ENCODE results near the gene EBLN1.
A peak's percentile ranks its signal among the peaks of the same experiment; 100 is the strongest.

Gene EBLN1

GRCh38 chr10:22217842-22218241 is at the start of gene EBLN1:
TSS of gene EBLN1 (minus strand) at chr10:22218015. CDS start at chr10:22209983, 8,032 bp downstream.
- no peak for DNase-seq (ENCODE audit: low read depth)

GRCh38 chr10:22265839-22266537 is 48.2 kb upstream of the EBLN1 start:
- no peak for DNase-seq (ENCODE audit: low read depth)

GRCh38 chr10:22263106-22263505 is 45.3 kb upstream of the EBLN1 start:
- no peak for DNase-seq (ENCODE audit: low read depth)

DNA sequence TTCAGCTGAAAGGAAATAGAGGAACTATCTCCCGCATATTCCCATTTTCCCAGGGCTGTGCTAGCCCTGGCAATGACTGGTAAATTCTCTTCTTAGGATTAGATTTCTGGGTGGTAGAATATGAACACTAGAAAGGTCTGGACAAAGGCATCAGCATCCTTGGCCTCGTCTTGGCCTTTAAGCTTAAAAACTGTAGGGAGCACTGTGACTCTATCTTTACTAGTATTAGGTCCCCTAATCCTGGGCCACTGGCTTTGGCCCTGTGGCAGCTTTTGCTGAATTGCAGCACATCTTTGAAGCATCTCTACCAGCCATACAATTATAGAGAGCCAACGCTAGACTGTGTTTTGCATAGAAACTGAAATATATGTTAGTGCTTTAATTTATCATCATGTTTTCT is 41.5 kb upstream of the EBLN1 start:
- no peak for DNase-seq (ENCODE audit: low read depth)

GRCh38 chr10:22258471-22258870 is 40.7 kb upstream of the EBLN1 start:
- DNase-seq (ENCODE audit: low read depth) = no peak

DNA sequence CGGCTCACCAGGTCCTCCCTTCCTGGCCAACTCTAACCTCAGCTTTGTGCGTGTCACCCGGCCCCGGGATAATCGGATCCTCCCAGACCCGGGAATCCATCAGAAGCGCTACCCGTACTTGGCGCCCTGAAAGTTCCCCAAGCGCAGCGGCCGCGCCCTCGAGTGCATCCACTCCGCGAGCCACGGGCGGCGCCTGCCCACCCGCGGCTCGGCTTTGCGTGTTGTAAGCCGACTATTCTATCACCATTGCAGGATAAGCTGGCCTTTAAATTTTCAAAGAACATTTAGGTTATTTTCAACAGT is 35.7 kb upstream of the EBLN1 start:
- no peak for DNase-seq (ENCODE audit: low read depth)

DNA sequence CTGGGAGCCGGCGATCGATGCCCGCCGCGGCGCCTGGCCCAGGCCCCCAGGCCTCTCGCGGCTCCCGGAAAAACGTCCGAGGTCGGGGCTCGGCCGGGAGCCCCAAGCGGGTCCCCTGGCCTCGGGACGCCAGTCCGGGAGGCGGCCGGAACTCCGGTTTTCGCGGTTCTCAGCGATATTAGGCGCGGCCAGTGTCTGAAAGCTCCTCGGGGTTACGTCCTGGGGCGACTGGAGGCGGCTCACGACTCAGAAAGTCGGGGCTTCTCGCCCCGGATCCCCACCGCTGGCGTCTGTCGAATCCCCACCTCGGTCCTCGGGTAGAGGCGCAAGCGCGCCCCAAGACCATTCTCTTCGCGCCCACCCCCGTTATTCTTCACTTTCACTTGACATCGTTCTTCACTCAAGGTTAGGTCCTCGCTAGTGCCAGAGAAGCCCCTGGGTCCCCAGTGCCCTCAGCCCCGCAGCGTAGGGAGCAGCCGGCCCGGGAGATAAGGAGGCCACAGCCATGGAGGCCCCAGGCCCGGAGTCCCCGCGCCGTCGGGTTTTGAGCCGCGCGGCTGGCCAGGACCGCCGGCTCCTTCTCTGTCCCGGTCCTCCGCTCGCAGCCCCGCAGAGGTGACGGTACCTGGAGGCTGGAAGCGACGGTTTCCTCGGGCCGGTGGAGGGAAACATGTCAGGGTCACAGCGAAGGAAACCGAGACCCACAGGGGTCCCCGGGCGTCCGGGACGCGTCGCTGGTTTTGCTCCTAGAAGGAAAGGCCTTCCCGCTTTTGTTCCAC is 35.2 kb upstream of the EBLN1 start:
- DNase-seq (ENCODE audit: low read depth) = no peak

GRCh38 chr10:22252224-22252800 is 34.5 kb upstream of the EBLN1 start:
- no peak for DNase-seq (ENCODE audit: low read depth)

DNA sequence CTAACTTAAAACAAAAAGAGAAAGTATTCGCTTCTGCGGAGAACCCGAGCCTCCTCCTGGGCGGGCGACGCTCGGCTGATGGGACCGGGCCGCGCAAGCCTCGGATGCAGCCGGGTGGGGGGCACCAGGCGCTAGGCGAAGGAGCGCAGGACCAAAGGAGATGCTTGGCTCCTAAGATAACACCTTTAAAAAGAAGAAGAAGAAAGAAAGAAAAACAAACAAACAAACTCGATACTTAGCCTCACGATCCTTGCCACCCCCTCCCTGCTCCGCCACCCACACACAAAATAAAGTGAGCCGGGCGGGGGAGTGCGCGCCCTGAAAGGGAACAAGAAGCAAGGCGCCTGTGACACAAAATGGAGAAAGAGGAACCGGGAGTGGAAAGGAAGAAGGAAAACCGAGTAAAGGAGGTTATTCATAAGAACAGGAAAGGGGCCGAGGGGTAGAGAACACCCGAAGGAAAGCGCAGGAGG is 34.0 kb upstream of the EBLN1 start:
- DNase-seq (ENCODE audit: low read depth) = no peak

- DNase-seq (ENCODE audit: low read depth) = no peak
Measured at GRCh38 chr10:22250897-22251660, 33.3 kb upstream of the EBLN1 start.

GRCh38 chr10:22247636-22248035 is 29.8 kb upstream of the EBLN1 start:
- DNase-seq (ENCODE audit: low read depth) = no peak

GRCh38 chr10:22246680-22247391 is 29.0 kb upstream of the EBLN1 start:
- DNase-seq (ENCODE audit: low read depth) = no peak

- DNase-seq (ENCODE audit: low read depth) = no peak
Measured at GRCh38 chr10:22245567-22245966, 27.8 kb upstream of the EBLN1 start.

GRCh38 chr10:22244855-22245254 is 27.0 kb upstream of the EBLN1 start:
- DNase-seq (ENCODE audit: low read depth) = no peak

- DNase-seq (ENCODE audit: low read depth) = no peak
Measured at GRCh38 chr10:22244001-22244400, 26.2 kb upstream of the EBLN1 start.

DNA sequence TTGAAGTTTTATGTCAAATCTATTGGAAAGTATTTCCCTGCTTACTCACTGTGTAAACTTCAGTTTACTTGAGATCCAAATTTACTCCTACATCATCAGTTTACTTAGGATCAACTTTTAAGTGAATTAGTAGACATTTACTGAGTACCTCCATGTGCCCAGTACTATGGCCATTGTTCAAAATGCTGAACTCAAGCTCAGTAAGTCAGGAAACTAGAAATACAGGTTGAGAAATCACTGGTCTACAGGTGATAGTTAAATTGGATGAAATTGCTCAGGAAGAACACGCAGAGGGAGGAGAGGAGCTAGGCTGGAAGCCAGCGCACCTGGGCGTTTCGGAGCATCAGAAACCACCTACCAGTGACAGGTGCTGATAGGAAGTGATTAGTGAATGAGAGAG is 25.5 kb upstream of the EBLN1 start:
- DNase-seq (ENCODE audit: low read depth) = no peak

DNA sequence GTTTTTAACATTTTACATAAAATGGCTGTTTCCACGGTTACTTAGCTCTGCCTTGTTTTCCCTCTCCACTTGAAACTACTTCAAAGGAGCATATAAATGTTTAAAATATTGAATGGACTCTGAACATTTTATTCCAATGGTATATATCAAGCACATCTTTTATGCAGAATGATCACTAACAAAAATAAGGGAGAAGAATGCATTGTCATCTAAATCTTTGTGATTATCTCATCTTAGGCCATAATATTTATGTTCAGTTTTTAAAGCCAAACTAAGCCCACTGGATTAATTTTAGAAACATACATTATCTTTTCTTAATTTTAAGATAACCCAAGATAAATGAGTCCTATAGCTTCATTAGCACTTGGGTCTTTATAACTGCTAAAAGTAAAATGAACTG is 13.4 kb upstream of the EBLN1 start:
- no peak for DNase-seq (ENCODE audit: low read depth)

- DNase-seq (ENCODE audit: low read depth) = no peak
Measured at GRCh38 chr10:22230158-22230833, 12.5 kb upstream of the EBLN1 start.

DNA sequence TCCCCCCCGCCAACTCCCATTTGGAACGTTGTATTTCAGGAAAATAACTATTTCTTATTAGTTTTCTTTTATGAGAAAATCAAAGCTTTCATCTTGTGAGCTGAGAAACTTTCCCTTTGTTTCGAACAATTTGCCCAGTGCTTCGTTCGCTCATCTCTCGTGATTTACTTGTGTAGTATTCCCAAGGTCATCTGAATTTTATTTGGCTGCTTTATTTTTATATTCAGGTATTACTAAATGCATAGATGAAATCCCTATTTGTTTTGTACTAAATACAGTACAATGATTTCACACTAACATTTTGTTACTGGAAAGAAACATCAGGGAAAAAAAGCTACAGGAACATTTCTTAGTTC is 12.0 kb upstream of the EBLN1 start:
- no peak for DNase-seq (ENCODE audit: low read depth)

DNA sequence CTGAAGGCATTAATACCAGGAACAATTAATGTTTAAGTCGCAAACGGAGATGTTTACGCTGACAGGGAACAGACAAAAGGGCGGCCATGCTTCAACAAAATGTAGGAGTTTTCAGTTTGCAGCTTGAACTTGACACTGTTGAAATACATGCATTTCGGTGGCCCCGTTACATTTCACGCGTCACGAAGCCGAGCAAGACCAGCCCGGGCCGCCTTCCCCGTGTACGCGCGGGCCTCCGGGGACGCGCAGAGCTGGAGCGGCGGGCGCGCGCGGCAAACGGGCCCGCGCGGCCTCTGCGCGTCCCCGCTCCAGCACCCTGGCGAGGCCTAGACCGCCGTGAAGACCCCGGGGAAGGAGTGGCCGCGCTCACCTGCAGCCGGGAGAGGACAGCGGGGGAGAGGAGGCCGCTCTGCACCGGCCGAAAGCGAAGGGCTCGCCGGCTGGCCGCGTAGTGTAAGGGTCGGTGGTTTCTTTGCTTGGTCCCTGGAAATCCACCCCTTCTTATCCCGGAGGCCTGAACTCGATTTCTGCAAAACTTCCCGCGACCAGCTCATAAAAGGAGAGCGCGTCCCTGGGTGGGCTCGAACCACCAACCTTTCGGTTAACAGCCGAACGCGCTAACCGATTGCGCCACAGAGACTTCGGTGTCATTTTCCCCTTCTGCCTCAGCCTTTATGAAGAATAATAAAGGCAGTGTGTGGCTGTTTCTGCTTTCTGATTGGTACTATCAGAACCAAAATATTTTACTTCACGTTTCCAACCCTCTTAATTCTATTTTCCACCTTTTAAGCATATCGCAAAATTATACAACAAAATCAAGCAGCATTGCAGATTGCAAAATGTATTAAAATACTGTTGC is 11.4 kb upstream of the EBLN1 start:
- peak; percentile 48 for DNase-seq (ENCODE audit: low read depth)
